NCI-H2196 (cell line): ENCODE measurements around the gene CNTFR.

ENCODE experiments used
- DNase-seq: peaks from one replicate; lab custom pipeline; 2025; ENCODE audit not compliant: unreplicated experiment; lab: John Stamatoyannopoulos, UW

The CNTFR gene

GRCh38 chr9:34508951-34509350 is 80.6 kb downstream of the CNTFR start:
- DNase-seq = no peak

GRCh38 chr9:34508463-34508862 is 81.1 kb downstream of the CNTFR start:
- DNase-seq = no peak

GRCh38 chr9:34507966-34508365 is 81.6 kb downstream of the CNTFR start:
- no peak for DNase-seq

GRCh38 chr9:34507556-34507955 is 82.0 kb downstream of the CNTFR start:
- DNase-seq = no peak

- no peak for DNase-seq
Observed at GRCh38 chr9:34506623-34507022, 82.9 kb downstream of the CNTFR start.

GRCh38 chr9:34505370-34506120 is 84.0 kb downstream of the CNTFR start:
- no peak for DNase-seq

- DNase-seq = no peak
Observed at GRCh38 chr9:34503406-34503805, 86.1 kb downstream of the CNTFR start.

- peak; percentile 52 for DNase-seq
Observed at GRCh38 chr9:34502891-34503290, 86.6 kb downstream of the CNTFR start.

- no peak for DNase-seq
Observed at GRCh38 chr9:34502471-34502870, 87.1 kb downstream of the CNTFR start.

GRCh38 chr9:34501889-34502425 is 87.6 kb downstream of the CNTFR start:
- peak; percentile 76 for DNase-seq
